Mucosa of descending colon (tissue), 3 donors: Measurements from ENCODE around the gene GPD1L. TPM values are rescaled to one million over a fixed set of nuclear protein-coding genes. Genes with fewer than 3 reads are reported as not detected.

Source experiments
- ATAC-seq: fragments of 200-7000 bp; cut with Tn5 transposase; one replicate; pipeline ENCODE4 v1.9.1; 2020; ENCODE audit warnings: mild to moderate bottlenecking, moderate library complexity
- DNase-seq, 3 donors: peaks; one replicate each; pipeline ENCODE4 v3.0.0-alpha.2; 2020
- H3K36me3 ChIP-seq: fragments of 200-600 bp; one replicate; pipeline ENCODE4 v1.8.0; 2021; ENCODE audit warnings: low read depth, mild to moderate bottlenecking
- H3K4me1 ChIP-seq: fragments of 200-600 bp; one replicate; pipeline ENCODE4 v1.8.0; 2021; ENCODE audit warnings: low read depth, mild to moderate bottlenecking
- H3K4me3 ChIP-seq: fragments of 200-600 bp; one replicate; pipeline ENCODE4 v1.8.0; 2021; ENCODE audit warnings: mild to moderate bottlenecking
- H3K9me3 ChIP-seq: fragments of 200-600 bp; one replicate; pipeline ENCODE4 v1.8.0; 2021; ENCODE audit warnings: mild to moderate bottlenecking
- CTCF ChIP-seq: fragments of 200-600 bp; IDR thresholded peaks from one replicate; pipeline ENCODE4 v1.8.0; 2022; ENCODE audit warnings: antibody characterized with exemption, mild to moderate bottlenecking
- intact Hi-C, 2 donors: fragments of 100-400 bp; cut with DNase I in 1 of 2; cut with micrococcal nuclease in 1 of 2; formaldehyde crosslinking; loops; one replicate each; pipeline versions ENCODE4 v1.11.0 to v1.11.1; 2022; cut with DNase I, micrococcal nuclease
- total RNA-seq, 3 donors: library from RNA; stranded (reverse); fragmentation: NEBNext Ultra II Directional in 2 of 3; extraction: Animal tissue kit (Norgen Biotek cat#: 25700) in 2 of 3; gene quantifications; one replicate each; pipeline versions ENCODE4 v1.2.1 to v1.2.4, GENCODE V29; 2021 to 2023
- donor health status: DM: no; HTN: no; CAD: no; lungs with moderate emphysema.
- donor health status: DM: no; HTN: no; CAD: no.
- donor health status: DM: no; HTN: yes; CAD: no.

GPD1L gene
- total RNA-seq, 3 donors from 2014 or later: 57.6 to 122 (median 72.1) TPM

DNA sequence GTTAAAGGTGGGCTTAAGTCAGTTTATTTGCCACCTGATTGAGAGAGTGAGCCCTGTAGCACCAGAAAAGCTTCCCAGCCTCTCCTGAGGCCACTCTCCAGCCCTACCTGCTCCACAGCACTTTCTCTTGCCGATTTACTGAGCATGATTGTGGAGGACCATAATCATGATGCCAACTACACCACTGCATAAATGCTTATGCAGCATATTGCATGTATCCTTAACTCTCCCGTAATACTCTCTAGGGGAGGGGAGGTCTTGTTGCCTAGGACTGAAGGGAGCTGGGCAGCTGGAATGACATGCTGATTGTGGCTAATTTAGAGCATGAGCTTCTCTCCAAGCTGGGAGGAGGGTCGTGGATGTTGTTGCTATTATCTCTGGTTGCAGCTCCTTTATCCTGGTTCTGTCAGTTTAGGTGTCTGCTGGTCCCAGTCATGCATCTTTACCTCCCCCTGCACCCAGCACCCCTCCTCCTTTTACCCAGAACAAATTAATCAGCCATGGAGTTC is 54.3 kb downstream of the GPD1L start:
- no peak for TF ChIP-seq CTCF
- H3K36me3 ChIP-seq: peaks cover 6% of the 10 kb centered on the region
- intact Hi-C loops: no loop called here
- ATAC-seq: no peak
- no peak for DNase-seq
- no peaks in the 10 kb centered on the region for H3K4me1 ChIP-seq
- no peak overlapping the region for H3K4me3 ChIP-seq
- H3K9me3 ChIP-seq: no peaks in the 10 kb centered on the region

DNA sequence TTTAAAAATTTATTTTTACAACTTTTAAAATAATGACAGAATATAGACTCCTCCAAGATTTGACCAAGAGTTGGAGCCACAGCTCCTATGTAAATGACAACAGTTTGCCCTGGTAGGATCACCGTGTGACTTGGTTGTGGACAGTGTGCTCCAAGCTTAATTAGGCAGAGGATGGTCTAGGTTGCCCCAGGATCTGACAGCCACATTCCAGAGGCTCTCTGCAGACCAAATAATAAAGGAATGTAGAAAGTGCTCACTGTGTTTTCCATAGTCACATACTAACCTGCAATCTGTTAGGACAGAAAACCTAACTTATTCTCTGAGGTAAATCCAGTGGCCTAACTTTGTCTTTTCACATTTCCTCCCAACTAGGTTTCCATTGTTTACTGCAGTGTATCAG is 59.0 kb downstream of the GPD1L start:
- H3K9me3 ChIP-seq: no peaks in the 10 kb centered on the region
- H3K36me3 ChIP-seq: no peaks in the 10 kb centered on the region
- intact Hi-C loops: no loop called here
- ATAC-seq (no peak), DNase-seq (no peak)
- no peaks in the 10 kb centered on the region for H3K4me1 ChIP-seq
- TF ChIP-seq CTCF: no peak
- H3K4me3 ChIP-seq: no peak overlapping the region

- Histone ChIP-seq H3K36me3 (no peaks in the 10 kb centered on the region), H3K4me1 (no peaks in the 10 kb centered on the region), H3K4me3 (no peak overlapping the region), H3K9me3 (peaks cover 7% of the 10 kb centered on the region)
- no peak for TF ChIP-seq CTCF
- ATAC-seq (no peak), DNase-seq (no peak)
- intact Hi-C loops: no loop called here
These were observed 60.2 kb downstream of the GPD1L start for GRCh38 chr3:32166654-32167053.

GRCh38 chr3:32172420-32172819 is 66.0 kb downstream of the GPD1L start:
- Histone ChIP-seq H3K4me1 (no peaks in the 10 kb centered on the region), H3K4me3 (no peak overlapping the region), H3K9me3 (peaks cover 7% of the 10 kb centered on the region), H3K36me3 (no peaks in the 10 kb centered on the region)
- no peak for ATAC-seq
- no peak for TF ChIP-seq CTCF
- DNase-seq: no peak
- intact Hi-C loops: loop anchor here in 1 of 2 donors (10.0 kb wide), 1 partner anchor 172 kb away; no protein-coding TSS in a partner anchor

- intact Hi-C loops: loop anchor here in 1 of 2 donors (10.0 kb wide), 1 partner anchor 169 kb away; no protein-coding TSS in a partner anchor
- ATAC-seq: peak; percentile 46
- no peaks in the 10 kb centered on the region for H3K4me1 ChIP-seq
- H3K4me3 ChIP-seq: no peak overlapping the region
- peak in 1 of 3 donors; percentile 86 for DNase-seq
- peak; percentile 37 for TF ChIP-seq CTCF
- H3K36me3 ChIP-seq: no peaks in the 10 kb centered on the region
- H3K9me3 ChIP-seq: peaks cover 7% of the 10 kb centered on the region
These were observed 69.3 kb downstream of the GPD1L start for GRCh38 chr3:32175607-32176197.
